GM12873 (cell line): ENCODE measurements around the gene TNFRSF18.

ENCODE experiments used
- CTCF ChIP-seq: IDR thresholded peaks from 2 replicates; pipeline ENCODE4 v1.5.1; 2012; ENCODE audit warnings: low read depth, mild to moderate bottlenecking, moderate library complexity, low read length, control low read depth; ENCODE audit not compliant: insufficient read depth; ENCODE audit errors: missing control alignments

The TNFRSF18 gene

GRCh38 chr1:1181129-1181937 is 25.1 kb downstream of the TNFRSF18 start:
- TF ChIP-seq CTCF: no peak

GRCh38 chr1:1179983-1180861 is 26.2 kb downstream of the TNFRSF18 start:
- no peak for TF ChIP-seq CTCF

- TF ChIP-seq CTCF: no peak
Measured at GRCh38 chr1:1179346-1179982, 26.9 kb downstream of the TNFRSF18 start.

- TF ChIP-seq CTCF: no peak
Measured at GRCh38 chr1:1178794-1179331, 27.5 kb downstream of the TNFRSF18 start.

GRCh38 chr1:1177452-1178206 is 28.8 kb downstream of the TNFRSF18 start:
- TF ChIP-seq CTCF: no peak

GRCh38 chr1:1176931-1177330 is 29.5 kb downstream of the TNFRSF18 start:
- no peak for TF ChIP-seq CTCF
